B cell (primary cell): ENCODE measurements around the gene CCDC186. TPM values are rescaled to one million over a fixed set of nuclear protein-coding genes. Genes with fewer than 3 reads are reported as not detected.

Experiments
- ATAC-seq: fragments of 200-7000 bp; cut with Tn5 transposase; one replicate; pipeline ENCODE4 v1.10.0; 2021; ENCODE audit warnings: low read depth, mild to moderate bottlenecking, moderate number of reproducible peaks, moderate library complexity
- CTCF ChIA-PET: fragments of 350-600 bp; sonication (Branson Sonifier 250); formaldehyde crosslinking; loops from one replicate; lab custom pipeline; 2021; ENCODE audit warnings: antibody characterized with exemption, inconsistent platforms; lab: Charles Lee
- POLR2A ChIA-PET: fragments of 350-600 bp; sonication (Branson Sonifier 250); formaldehyde crosslinking; loops from one replicate; lab custom pipeline; 2021; ENCODE audit warnings: antibody characterized with exemption; lab: Charles Lee
- DNase-seq: peaks from one replicate; pipeline ENCODE4 v3.0.0; 2013
- H2AFZ ChIP-seq: 2 replicates; pipeline ENCODE4 v1.6.1; 2012; ENCODE audit warnings: mild to moderate bottlenecking, low read depth, low read length; ENCODE audit not compliant: insufficient read depth, poor library complexity, severe bottlenecking
- H3K27ac ChIP-seq, 2 donors: 1 replicate in 1 of 2; 2 replicates in 1 of 2; pipeline ENCODE4 v1.5.1; 2012 to 2013; ENCODE audit warnings: low read length in 2 of 2, mild to moderate bottlenecking in 2 of 2, moderate library complexity in 1 of 2
- H3K27me3 ChIP-seq, 4 experiments: fragments of 200-600 bp in 1 of 4; sonication (generic) in 1 of 4; replicated peaks in 1 of 4; 1 replicate in 2 of 4; 2 replicates in 2 of 4; pipeline versions ENCODE4 v1.6.1 to v1.7.0; 2013 to 2016; ENCODE audit warnings: low read length in 3 of 4, mild to moderate bottlenecking in 2 of 4, mixed read lengths in 1 of 4, moderate library complexity in 1 of 4; ENCODE audit not compliant: insufficient read depth in 4 of 4, control insufficient read depth in 3 of 4; ENCODE audit errors: control extremely low read depth in 1 of 4
- H3K36me3 ChIP-seq, 2 experiments: replicated peaks in 1 of 2; 1 replicate in 1 of 2; 2 replicates in 1 of 2; pipeline versions ENCODE4 v1.6.1 to v1.7.1; 2013; ENCODE audit warnings: low read length in 1 of 2; ENCODE audit not compliant: insufficient read depth in 2 of 2, control insufficient read depth in 1 of 2; ENCODE audit errors: control extremely low read depth in 1 of 2, extremely low read depth in 1 of 2
- H3K4me1 ChIP-seq, 2 donors: fragments of 200-600 bp in 1 of 2; sonication (generic) in 1 of 2; 1 replicate in 1 of 2; 2 replicates in 1 of 2; pipeline versions ENCODE4 v1.5.1 to v1.6.1; 2013 to 2017; ENCODE audit warnings: low read length in 2 of 2; ENCODE audit not compliant: control insufficient read depth in 2 of 2, insufficient read depth in 2 of 2
- H3K4me2 ChIP-seq: replicated peaks from 2 replicates; pipeline ENCODE3; 2012; ENCODE audit warnings: mild to moderate bottlenecking, low read depth, low read length; ENCODE audit not compliant: poor library complexity, severe bottlenecking
- H3K4me3 ChIP-seq, 5 experiments: fragments of 200-600 bp in 1 of 5; sonication (generic) in 1 of 5; 1 replicate in 3 of 5; 2 replicates in 2 of 5; pipeline versions ENCODE4 v1.5.1 to v1.7.0; 2011 to 2016; ENCODE audit warnings: low read length in 4 of 5, mild to moderate bottlenecking in 4 of 5, low read depth in 2 of 5, control low read depth in 1 of 5, moderate library complexity in 1 of 5; ENCODE audit not compliant: insufficient read depth in 1 of 5; ENCODE audit errors: control extremely low read depth in 1 of 5, extremely low read depth in 1 of 5
- H3K79me2 ChIP-seq: fragments of 200-600 bp; sonication (generic); one replicate; pipeline ENCODE4 v1.6.0; 2016; ENCODE audit warnings: low read length; ENCODE audit not compliant: control insufficient read depth, insufficient read depth
- H3K9ac ChIP-seq: fragments of 200-600 bp; sonication (generic); 2 replicates; pipeline ENCODE4 v1.6.1; 2017; ENCODE audit warnings: mild to moderate bottlenecking, low read length, moderate library complexity
- H3K9me3 ChIP-seq, 3 donors: one replicate each; pipeline versions ENCODE4 v1.6.1 to v1.7.1; 2013; ENCODE audit warnings: low read length in 2 of 3; ENCODE audit not compliant: control insufficient read depth in 2 of 3, insufficient read depth in 1 of 3; ENCODE audit errors: control extremely low read depth in 1 of 3
- H4K20me1 ChIP-seq: 2 replicates; pipeline ENCODE4 v1.6.0; 2012; ENCODE audit warnings: mild to moderate bottlenecking, low read length; ENCODE audit not compliant: insufficient read depth, control insufficient read depth, poor library complexity, severe bottlenecking
- H3K27ac Mint-ChIP-seq: one replicate; pipeline ENCODE4 v1.8.0; 2021; ENCODE audit warnings: mixed read lengths
- H3K27me3 Mint-ChIP-seq: one replicate; pipeline ENCODE4 v1.8.0; 2021; ENCODE audit warnings: mixed read lengths
- H3K4me1 Mint-ChIP-seq: one replicate; pipeline ENCODE4 v1.8.0; 2021; ENCODE audit warnings: mixed read lengths
- H3K4me3 Mint-ChIP-seq: one replicate; pipeline ENCODE4 v1.8.0; 2021; ENCODE audit warnings: mixed read lengths
- H3K9me3 Mint-ChIP-seq: one replicate; pipeline ENCODE4 v1.8.0; 2022; ENCODE audit warnings: mixed read lengths; ENCODE audit not compliant: insufficient read depth
- CTCF ChIP-seq: fragments of 200-600 bp; IDR thresholded peaks from one replicate; pipeline ENCODE4 v1.8.0; 2022; ENCODE audit warnings: antibody characterized with exemption, mild to moderate bottlenecking
- EZH2 ChIP-seq: IDR thresholded peaks from 2 replicates; pipeline ENCODE4 v1.6.1; 2012; ENCODE audit warnings: borderline replicate concordance, low read depth, mild to moderate bottlenecking, moderate library complexity, low read length; ENCODE audit not compliant: insufficient read depth, poor library complexity, severe bottlenecking
- WGBS: methylation state at CpG from one replicate; pipeline ENCODE4 v1.1.5; 2013; ENCODE audit warnings: missing lambda C conversion rate; ENCODE audit not compliant: insufficient coverage; 5-methylcytosine and 5-hydroxymethylcytosine counted together
- intact Hi-C: fragments of 100-400 bp; cut with micrococcal nuclease; formaldehyde crosslinking; loops from one replicate; pipeline ENCODE4 v1.10.0; 2022
- polyA plus RNA-seq: library from polyadenylated mRNA; depleted of rRNA; stranded (reverse); fragments of >200 nt; gene quantifications from 2 replicates; pipeline ENCODE4 v1.2.3, GENCODE V29; 2012
- total RNA-seq, 2 donors: library from RNA; stranded (reverse); fragments of 120-200 nt in 1 of 2; gene quantifications; 1 replicate in 1 of 2; 2 replicates in 1 of 2; pipeline versions ENCODE4 v1.2.3 to v1.2.4, GENCODE V29; 2013 to 2022

Gene CCDC186
- total and polyA plus RNA-seq, 2 donors (not counting 1 experiment from before 2014, with no cell fraction given): 8.0 to 33.8 TPM

DNA sequence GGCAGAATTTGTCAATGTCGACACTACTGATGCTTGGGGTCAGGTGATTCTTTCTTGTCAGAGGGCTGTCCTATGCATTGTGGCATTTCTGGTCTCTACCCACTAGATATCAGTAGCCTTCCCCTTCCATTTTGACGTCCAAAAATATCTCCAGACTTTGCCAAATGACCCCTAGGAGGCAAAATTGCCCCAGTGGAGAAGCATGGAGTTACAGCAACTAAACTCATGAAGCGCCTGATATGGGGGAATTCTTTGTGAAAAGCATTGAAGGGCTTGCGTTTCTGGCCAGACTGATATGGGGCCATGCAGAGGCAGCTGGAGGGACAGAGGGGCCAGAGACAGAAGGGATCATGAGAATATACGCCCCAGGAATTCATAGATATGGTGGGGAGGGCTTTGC, 86.7 kb downstream of the CCDC186 start:
- no peak for TF ChIP-seq CTCF
- TF ChIP-seq EZH2: no peak
- Histone ChIP-seq H3K4me3 (no peak overlapping the region), H2AFZ (no peak overlapping the region), H3K79me2 (no peaks in the 10 kb centered on the region), H3K4me2 (no peak overlapping the region), H3K9me3 (peaks cover 0 to 8% (median 0%) of the 10 kb centered on the region in 3 donors), H3K27me3 (no peaks in the 10 kb centered on the region), H3K4me1 (no peaks in the 10 kb centered on the region), H3K36me3 (no peaks in the 10 kb centered on the region), H3K9ac (no peak overlapping the region), H4K20me1 (no peaks in the 10 kb centered on the region), H3K27ac (no peak overlapping the region)
- ATAC-seq (no peak), DNase-seq (no peak)
- ChIA-PET CTCF (interaction anchor here (1.4 kb wide), 1 partner anchor 14 kb away, joined by 3 read pairs; no protein-coding TSS in a partner anchor), POLR2A (no interaction called here)
- intact Hi-C loops: no loop called here
- Mint-ChIP-seq H3K9me3 (no peaks in the 10 kb centered on the region), H3K27me3 (no peaks in the 10 kb centered on the region), H3K4me3 (no peak overlapping the region), H3K4me1 (no peaks in the 10 kb centered on the region), H3K27ac (no peak overlapping the region)
- WGBS: 94% methylated on average over 4 of the region's 5 CpGs

DNA sequence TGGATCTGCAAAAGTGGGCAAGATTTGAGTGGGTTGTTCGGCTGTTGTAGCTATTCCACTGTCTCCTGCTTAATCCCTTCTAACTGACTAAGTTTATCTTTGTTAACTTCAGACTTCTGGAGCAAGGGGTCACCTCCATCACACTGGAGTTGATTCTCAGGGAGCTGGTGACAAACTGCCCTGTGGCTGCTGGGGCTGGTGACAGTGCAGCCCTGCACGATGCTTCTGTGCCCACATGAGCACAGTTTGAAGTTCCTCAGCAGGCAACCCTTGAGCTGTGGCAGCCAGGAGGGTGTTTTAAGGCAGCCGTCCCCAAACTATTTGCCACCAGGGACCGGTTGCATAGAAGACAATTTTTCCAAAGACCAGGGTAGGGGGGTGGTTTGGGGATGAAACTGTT, 89.8 kb downstream of the CCDC186 start:
- ATAC-seq (no peak), DNase-seq (no peak)
- ChIA-PET CTCF (interaction anchor here (1.1 kb wide), 1 partner anchor 19 kb away, joined by 3 read pairs; no protein-coding TSS in a partner anchor), POLR2A (no interaction called here)
- H3K27me3 ChIP-seq: no peaks in the 10 kb centered on the region
- TF ChIP-seq EZH2 (no peak), CTCF (no peak)
- no peaks in the 10 kb centered on the region for H4K20me1 ChIP-seq
- Mint-ChIP-seq H3K9me3 (no peaks in the 10 kb centered on the region), H3K27me3 (peaks cover 6% of the 10 kb centered on the region), H3K4me1 (no peaks in the 10 kb centered on the region), H3K4me3 (no peak overlapping the region), H3K27ac (no peak overlapping the region)
- WGBS: 86% methylated on average over 4 of the region's 4 CpGs
- H3K36me3 ChIP-seq: no peaks in the 10 kb centered on the region
- no peak overlapping the region for H3K9ac ChIP-seq
- no peak overlapping the region for H3K4me3 ChIP-seq
- H3K79me2 ChIP-seq: no peaks in the 10 kb centered on the region
- intact Hi-C loops: no loop called here
- H3K4me1 ChIP-seq: no peaks in the 10 kb centered on the region
- no peak overlapping the region for H3K4me2 ChIP-seq
- no peak overlapping the region for H3K27ac ChIP-seq
- H2AFZ ChIP-seq: no peak overlapping the region
- peaks cover 0 to 8% (median 0%) of the 10 kb centered on the region in 3 donors for H3K9me3 ChIP-seq
